GM19193 (cell line): ENCODE results near the gene THOC6.

Experiments
- POLR2A ChIP-seq: IDR thresholded peaks from 4 replicates; pipeline ENCODE4 v1.6.1; 2011; ENCODE audit not compliant: insufficient read depth, insufficient read length; ENCODE audit errors: extremely low read depth

Gene THOC6

GRCh38 chr16:2985893-2986355 is 37.9 kb upstream of the THOC6 start:
- no peak for TF ChIP-seq POLR2A

DNA sequence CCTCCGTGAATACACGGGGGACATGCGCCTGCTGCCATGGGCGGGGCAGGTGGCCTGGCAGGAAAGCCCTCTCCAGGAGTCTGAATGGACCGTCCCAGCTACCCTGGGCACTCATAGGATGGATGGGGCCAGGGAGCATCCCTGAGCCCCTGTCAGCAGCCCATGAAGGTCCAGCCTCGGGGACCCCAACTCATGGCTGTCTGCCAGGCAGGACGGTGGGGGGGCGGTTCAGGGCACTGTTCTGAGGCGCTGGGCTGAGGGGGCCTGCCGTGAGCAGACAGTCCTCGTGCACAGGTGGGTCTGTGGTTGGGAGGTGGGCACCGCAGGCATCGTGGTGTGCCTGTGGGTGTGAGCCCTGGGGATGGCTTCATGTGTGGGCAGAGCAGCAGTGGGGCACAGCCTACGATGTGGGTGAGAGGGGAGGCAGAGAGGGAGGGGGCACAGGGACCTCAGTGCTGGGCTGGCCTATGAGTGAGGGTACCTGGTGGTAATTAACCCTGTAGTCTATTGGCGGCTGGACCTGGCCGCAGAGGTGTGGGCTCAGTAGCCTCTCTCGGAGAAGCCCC is 37.1 kb upstream of the THOC6 start:
- no peak for TF ChIP-seq POLR2A

DNA sequence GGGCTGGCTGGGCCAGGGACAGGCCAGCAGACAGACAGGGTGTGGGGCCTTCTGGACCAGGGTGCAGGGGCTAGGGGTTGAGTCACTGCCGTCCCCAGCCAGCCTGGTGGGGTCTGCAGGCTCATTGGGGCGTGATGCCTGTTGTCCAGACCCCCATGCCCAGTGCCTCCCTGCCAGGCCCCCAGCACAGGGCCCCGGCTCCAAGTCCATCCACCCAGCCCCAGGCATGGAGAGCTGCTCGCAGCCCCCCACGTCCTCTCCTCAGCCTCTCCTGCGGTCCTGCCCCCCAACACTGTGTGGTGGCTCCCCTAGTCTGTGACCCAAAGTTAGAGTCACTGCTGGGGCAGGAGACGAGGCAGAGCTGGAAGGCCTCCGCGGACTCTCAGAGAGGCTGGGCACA is 36.5 kb upstream of the THOC6 start:
- no peak for TF ChIP-seq POLR2A

DNA sequence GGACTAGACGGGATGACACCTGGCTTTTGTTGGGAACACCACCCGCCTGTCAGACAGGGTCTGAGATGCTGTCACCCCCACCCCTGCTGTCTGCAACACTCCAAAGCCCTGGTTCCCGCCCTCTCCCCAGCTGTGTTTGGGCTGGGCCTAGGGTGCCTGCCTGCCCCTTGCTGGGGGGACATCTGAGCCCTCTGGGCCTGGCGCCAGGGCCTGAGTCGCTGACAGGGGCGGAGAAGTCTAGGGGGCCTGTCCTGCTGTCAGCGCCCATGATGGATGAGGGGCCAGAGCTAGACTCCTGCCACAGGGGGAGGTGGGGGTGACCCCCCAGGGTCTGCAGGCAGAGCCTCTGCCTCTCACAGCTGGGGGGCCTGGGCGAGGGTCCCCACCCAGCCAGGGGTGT is 36.0 kb upstream of the THOC6 start:
- TF ChIP-seq POLR2A: no peak

- TF ChIP-seq POLR2A: no peak
Observed at GRCh38 chr16:2988590-2989099, 35.2 kb upstream of the THOC6 start.

DNA sequence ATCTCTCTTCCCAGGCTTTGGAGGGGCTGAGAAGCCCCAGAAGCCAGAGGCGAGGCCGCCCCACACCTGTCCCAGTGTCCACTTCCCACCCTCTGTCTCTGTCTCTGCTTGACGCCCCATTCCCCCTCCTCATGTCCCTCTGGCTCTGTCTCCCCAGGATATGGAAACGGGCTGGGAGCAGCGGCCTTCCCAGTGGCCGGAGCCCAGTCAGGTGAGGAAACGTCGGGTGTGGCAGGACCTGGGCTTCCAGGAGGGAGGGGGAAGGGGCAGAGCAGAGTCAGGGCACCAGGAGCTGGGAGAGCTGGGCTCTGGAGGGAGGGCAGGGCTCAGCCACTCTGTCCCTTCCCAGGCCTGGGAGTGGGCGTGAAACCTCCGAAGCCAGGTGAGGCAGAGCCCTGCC is 32.9 kb upstream of the THOC6 start:
- TF ChIP-seq POLR2A: no peak

DNA sequence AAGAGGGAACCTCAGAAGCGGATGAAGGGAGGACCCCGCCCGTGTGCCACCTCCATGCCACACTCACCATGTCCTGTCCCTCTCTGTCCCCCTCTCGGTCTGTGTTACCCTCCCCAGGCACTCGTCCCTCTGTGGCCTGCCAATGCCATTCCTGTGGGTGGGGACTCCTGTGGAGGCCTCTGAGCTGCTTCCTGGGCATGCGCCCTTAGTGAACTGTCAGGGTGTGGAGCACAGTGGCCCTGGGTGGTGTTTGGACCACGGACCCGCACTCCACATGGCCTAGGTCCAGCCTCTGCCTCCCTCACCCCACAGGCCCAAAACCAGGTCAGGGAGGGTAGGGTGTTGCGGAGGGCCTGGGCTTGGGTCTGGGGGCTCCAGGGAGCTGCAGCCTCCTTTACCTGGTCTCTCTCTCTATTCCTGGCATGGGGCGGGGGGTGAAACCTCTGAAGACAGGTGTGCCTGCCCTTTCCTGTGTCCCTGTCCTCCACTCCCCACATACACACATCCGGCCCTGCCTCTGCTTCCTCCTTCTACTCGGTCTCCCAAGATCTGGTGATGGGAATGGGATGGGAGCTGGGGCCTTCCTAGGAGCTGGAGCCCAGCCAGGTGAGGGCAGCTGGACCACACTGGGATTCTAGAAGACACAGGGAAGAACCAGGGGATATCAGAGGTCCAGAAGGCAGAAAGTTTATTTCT is 32.1 kb upstream of the THOC6 start:
- no peak for TF ChIP-seq POLR2A

DNA sequence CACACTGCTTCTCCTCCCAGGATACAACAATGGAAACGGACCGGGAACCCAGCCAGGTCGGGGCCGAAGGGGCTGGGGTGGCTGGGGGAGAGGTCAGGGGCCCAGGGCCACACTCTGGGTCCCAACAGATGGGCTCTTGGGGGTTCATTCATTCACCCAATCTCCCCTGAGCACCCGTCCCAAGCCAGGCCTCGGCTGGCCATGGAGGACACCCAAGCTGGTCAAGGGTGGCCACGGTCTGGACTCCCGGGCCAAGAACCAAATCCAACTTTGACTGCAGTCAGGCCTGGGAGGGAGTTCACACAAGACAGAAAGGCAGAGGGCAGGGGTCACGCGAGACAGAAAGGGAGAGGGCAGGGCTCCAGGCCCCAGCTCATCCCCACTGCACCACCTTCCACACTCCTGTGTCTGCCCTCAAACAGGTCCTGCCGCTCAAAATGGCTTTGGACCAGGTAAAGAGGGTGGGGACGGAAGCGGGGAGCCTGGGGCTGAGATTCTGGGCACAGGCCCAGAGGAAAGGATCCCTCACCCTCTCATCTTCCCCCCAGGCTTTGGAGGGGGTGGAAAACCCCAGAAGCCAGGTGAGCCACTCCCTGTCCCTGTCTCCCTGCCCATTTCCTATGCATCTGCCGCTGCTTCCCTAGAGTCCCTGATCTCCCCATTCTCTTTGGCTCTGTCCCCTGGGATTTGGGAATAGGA is 31.3 kb upstream of the THOC6 start:
- no peak for TF ChIP-seq POLR2A

DNA sequence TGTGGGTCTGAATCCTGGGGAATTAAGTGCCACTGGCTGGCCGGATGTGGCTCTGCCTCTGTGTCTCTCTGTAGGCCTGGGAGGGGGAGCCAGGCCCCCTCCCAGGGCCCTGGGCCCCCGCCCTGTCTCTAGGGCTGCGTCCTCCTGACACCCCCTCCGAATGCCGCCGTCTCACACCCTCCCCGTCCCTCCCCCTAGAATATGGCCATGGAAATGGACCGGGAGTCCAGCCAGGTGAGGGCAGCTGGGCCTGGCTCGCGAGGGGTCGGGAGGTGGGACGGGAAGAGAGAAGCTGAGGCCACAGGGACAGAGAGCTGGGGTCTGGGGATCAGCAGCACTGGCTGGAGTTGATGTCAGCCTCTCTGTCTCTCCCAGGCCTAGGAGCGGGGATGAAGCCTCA is 27.5 kb upstream of the THOC6 start:
- no peak for TF ChIP-seq POLR2A

DNA sequence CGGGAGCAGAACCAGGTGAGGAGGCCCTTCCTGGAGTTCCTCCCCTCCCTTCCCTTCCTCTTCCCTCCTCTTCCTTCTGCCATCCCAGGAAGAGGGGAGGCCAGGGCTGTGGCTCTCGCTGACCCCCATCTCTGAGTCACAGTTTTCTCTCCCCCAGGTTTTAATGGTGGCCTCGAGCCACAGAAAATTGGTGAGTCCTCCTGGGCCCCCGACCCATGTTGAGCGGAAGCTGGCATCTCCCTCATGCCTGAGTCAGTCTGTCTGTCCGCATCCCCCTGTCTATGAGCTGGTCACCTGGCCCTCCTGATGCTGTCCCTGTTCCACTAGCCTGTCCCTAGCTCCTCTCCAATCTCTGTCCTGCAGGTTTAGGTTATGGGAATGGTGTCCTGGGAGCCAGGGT is 23.9 kb upstream of the THOC6 start:
- TF ChIP-seq POLR2A: no peak

GRCh38 chr16:3000540-3000939 is 23.3 kb upstream of the THOC6 start:
- TF ChIP-seq POLR2A: no peak

GRCh38 chr16:3001316-3001715 is 22.5 kb upstream of the THOC6 start:
- TF ChIP-seq POLR2A: no peak

GRCh38 chr16:3003582-3004270 is 20.1 kb upstream of the THOC6 start:
- TF ChIP-seq POLR2A: no peak

DNA sequence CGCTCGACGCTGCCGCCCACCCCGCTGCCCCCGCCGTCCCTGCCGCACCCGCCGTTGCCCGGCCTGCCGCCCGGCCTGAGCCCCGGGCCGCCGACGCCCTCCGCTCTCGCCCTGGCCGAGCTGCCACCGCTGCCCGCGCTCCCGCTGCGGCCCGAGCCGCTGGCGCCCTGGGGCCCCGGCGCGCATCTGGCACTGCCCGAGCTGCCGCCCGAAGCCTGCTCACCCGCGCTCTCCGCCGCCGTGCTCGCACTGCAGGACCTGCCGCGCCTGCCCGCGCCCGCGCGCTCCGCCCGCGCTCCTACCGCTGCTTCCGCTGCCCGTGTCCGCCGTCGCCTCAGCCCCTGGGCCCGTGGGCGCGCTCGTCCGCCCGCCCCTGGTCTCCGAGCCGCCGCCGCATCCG is 19.5 kb upstream of the THOC6 start:
- TF ChIP-seq POLR2A: no peak

DNA sequence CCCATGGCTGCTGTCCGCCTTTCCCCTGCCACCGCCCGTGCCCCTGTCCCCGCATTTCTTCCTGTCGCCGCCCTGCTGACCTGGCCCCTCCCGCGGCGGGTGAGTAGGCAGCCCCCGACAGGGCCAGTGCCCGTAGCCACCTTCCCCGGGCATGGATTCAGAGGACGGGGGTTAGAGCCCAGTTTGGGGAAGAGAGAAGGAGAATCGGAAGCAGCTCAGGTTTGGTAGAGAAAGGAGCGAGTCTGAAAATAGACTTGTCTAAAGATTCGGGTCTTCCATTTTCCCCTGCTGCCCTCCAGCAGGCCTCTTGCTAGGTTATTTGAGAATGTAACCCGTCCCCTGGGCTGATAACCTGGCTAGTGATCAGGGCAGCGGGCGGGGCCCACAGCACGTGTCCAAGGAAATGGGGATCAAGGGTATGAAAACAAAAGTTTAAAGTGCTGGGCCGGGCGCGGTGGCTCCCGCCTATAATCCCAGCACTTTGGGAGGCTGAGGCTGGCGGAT is 19.0 kb upstream of the THOC6 start:
- TF ChIP-seq POLR2A: no peak
